ENCODE measurements around the gene TEKTIP1. TPM values are rescaled to one million over a fixed set of nuclear protein-coding genes. Genes with fewer than 3 reads are reported as not detected.

The TEKTIP1 gene
- total and polyA plus RNA-seq, 9 of the 15 experiments (the other 6 are each of a cell fraction or from before 2014, with no cell fraction given), result 0.66 TPM; not detected in 8

DNA sequence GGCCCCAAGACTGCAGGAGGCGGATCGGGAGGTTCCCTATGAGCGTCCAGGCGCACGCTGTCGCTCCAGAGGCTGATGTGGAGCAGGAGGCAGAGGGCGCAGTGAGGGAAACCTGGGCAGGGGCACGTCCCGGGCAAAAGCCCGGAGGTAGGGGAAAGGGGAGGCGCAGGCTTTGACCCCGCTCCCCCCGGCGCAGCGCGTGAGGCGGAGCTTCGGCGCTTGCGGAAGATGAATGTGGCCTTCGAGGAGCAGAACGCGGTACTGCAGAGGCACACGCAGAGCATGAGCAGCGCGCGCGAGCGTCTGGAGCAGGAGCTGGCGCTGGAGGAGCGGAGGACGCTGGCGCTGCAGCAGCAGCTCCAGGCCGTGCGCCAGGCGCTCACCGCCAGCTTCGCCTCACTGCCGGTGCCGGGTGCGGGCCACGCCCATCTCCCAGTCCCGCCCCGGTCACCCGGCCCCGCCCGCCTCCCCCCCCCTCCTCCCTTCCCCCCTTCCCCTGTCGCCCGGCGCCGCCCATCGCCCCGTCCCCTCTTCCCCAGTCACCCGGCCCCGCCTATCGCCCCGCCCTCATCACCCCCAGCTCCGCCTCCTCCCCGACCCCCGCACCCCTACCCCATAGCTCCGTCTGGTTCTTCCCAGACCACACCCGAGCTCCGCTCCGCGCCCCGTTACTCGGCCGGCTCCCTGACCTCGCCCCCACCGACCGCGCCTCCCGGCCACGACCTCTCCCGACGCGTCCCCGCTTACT lies 37.9 kb downstream of the TEKTIP1 start (continued):
- TF ChIP-seq ZNF324 (CRISPR knock-in tag; IDR thresholded peaks at IDR 0.05) (no peak), SMARCB1 (IDR thresholded peaks at IDR 0.05; ENCODE audit: insufficient read length, low read depth) (no peak), SLC30A9 (CRISPR knock-in tag; IDR thresholded peaks at IDR 0.05) (no peak), CCNT2 (IDR thresholded peaks at IDR 0.05; ENCODE audit: borderline replicate concordance, extremely low read depth, insufficient read length, low read depth, low read length) (peak; percentile 36), ELF2 (CRISPR knock-in tag; IDR thresholded peaks at IDR 0.05) (no peak), BRF1 (IDR thresholded peaks at IDR 0.05; ENCODE audit: borderline replicate concordance, extremely low read depth, insufficient read length) (no peak), FOXA3 (CRISPR knock-in tag; conservative IDR thresholded peaks at IDR 0.05 in 1 of 2, IDR thresholded peaks at IDR 0.05 in 1 of 2) (no peak), IRF2 (CRISPR knock-in tag; IDR thresholded peaks at IDR 0.05) (no peak)
- TF ChIP-seq, protein P1, sequence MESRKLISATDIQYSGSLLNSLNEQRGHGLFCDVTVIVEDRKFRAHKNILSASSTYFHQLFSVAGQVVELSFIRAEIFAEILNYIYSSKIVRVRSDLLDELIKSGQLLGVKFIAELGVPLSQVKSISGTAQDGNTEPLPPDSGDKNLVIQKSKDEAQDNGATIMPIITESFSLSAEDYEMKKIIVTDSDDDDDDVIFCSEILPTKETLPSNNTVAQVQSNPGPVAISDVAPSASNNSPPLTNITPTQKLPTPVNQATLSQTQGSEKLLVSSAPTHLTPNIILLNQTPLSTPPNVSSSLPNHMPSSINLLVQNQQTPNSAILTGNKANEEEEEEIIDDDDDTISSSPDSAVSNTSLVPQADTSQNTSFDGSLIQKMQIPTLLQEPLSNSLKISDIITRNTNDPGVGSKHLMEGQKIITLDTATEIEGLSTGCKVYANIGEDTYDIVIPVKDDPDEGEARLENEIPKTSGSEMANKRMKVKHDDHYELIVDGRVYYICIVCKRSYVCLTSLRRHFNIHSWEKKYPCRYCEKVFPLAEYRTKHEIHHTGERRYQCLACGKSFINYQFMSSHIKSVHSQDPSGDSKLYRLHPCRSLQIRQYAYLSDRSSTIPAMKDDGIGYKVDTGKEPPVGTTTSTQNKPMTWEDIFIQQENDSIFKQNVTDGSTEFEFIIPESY (CRISPR knock-in tag; IDR thresholded peaks at IDR 0.05), result peak; percentile 99
- TF ChIP-seq, protein P2, sequence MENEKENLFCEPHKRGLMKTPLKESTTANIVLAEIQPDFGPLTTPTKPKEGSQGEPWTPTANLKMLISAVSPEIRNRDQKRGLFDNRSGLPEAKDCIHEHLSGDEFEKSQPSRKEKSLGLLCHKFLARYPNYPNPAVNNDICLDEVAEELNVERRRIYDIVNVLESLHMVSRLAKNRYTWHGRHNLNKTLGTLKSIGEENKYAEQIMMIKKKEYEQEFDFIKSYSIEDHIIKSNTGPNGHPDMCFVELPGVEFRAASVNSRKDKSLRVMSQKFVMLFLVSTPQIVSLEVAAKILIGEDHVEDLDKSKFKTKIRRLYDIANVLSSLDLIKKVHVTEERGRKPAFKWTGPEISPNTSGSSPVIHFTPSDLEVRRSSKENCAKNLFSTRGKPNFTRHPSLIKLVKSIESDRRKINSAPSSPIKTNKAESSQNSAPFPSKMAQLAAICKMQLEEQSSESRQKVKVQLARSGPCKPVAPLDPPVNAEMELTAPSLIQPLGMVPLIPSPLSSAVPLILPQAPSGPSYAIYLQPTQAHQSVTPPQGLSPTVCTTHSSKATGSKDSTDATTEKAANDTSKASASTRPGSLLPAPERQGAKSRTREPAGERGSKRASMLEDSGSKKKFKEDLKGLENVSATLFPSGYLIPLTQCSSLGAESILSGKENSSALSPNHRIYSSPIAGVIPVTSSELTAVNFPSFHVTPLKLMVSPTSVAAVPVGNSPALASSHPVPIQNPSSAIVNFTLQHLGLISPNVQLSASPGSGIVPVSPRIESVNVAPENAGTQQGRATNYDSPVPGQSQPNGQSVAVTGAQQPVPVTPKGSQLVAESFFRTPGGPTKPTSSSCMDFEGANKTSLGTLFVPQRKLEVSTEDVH (IDR thresholded peaks at IDR 0.05; ENCODE audit: low read depth, partially characterized antibody), result no peak

Data from K562 (cell line).